ENCODE results near the gene PTRH1.

DNA sequence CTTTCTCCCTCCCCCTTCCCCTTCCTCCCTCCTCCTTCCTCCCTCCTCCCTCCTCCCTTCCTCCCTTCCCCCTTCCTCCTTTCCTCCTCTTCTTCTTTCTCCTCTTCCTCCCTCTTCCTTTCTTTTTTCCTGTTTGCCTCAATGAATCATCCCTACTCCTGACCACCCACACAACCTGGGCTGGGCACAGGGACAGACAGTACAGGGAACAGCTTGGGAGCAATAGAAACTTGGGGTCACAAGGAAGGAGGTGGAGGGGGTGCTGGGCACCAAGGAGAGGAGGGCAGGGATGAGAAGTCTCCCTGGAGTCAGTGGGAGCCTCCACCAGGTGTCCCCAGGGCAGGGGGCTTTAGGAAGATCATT, 5.4 kb upstream of the PTRH1 start:
- TF ChIP-seq, protein P1, sequence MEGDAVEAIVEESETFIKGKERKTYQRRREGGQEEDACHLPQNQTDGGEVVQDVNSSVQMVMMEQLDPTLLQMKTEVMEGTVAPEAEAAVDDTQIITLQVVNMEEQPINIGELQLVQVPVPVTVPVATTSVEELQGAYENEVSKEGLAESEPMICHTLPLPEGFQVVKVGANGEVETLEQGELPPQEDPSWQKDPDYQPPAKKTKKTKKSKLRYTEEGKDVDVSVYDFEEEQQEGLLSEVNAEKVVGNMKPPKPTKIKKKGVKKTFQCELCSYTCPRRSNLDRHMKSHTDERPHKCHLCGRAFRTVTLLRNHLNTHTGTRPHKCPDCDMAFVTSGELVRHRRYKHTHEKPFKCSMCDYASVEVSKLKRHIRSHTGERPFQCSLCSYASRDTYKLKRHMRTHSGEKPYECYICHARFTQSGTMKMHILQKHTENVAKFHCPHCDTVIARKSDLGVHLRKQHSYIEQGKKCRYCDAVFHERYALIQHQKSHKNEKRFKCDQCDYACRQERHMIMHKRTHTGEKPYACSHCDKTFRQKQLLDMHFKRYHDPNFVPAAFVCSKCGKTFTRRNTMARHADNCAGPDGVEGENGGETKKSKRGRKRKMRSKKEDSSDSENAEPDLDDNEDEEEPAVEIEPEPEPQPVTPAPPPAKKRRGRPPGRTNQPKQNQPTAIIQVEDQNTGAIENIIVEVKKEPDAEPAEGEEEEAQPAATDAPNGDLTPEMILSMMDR (IDR thresholded peaks at IDR 0.05; ENCODE audit: borderline replicate concordance, extremely low read depth, low read length, poor library complexity, severe bottlenecking): no peak
- TF ChIP-seq EZH2 (IDR thresholded peaks at IDR 0.05; ENCODE audit: borderline replicate concordance, low read depth, low read length, severe bottlenecking): no peak
